Measurements from ENCODE around the gene MYPN. TPM values are rescaled to one million over a fixed set of nuclear protein-coding genes. Genes with fewer than 3 reads are reported as not detected.
"Not testable (repeated sequence)": the region's sequence is repeated elsewhere in the genome, so short reads cannot be mapped to it uniquely, and the experiment has no call there.

The MYPN gene
- total RNA-seq, result not detected

- ChIA-PET CTCF (no interaction called here), POLR2A (no interaction called here)
These were observed at the start of gene MYPN for GRCh38 chr10:68109331-68109730. Gene MYPN, plus strand, starts transcription at chr10:68109488. Its CDS starts 11,951 bp downstream, at chr10:68121439.

- ChIA-PET CTCF (no interaction called here), POLR2A (no interaction called here)
These were observed 42.3 kb upstream of the MYPN start for GRCh38 chr10:68067029-68067428.

GRCh38 chr10:68067508-68067907 lies 41.8 kb upstream of the MYPN start:
- ChIA-PET CTCF (no interaction called here), POLR2A (no interaction called here)

- POLR2A ChIA-PET, result no interaction called here
- CTCF ChIA-PET, result no interaction called here
These were observed 35.7 kb upstream of the MYPN start for GRCh38 chr10:68073631-68074030.

GRCh38 chr10:68074031-68074774 lies 35.1 kb upstream of the MYPN start:
- POLR2A ChIA-PET, result no interaction called here
- CTCF ChIA-PET, result no interaction called here

GRCh38 chr10:68074775-68075549 lies 34.3 kb upstream of the MYPN start, which contains the start of gene HERC4:
Gene HERC4, minus strand, starts transcription at chr10:68075283. Its CDS starts 2,175 bp downstream, at chr10:68073108.
- CTCF ChIA-PET, result interaction anchor here (0.7 kb wide), 2 partner anchors 22 to 350 kb away, joined by 3 read pairs; no protein-coding TSS in a partner anchor
- POLR2A ChIA-PET, result interaction anchor here (0.6 to 0.8 kb wide), 2 partner anchors 254 to 257 kb away, joined by 3 to 7 read pairs; partner anchors contain the start of gene HNRNPH3

- POLR2A ChIA-PET, result interaction anchor here (0.6 to 0.8 kb wide), 2 partner anchors 254 to 256 kb away, joined by 3 to 7 read pairs; partner anchors contain the start of gene HNRNPH3
- CTCF ChIA-PET, result interaction anchor here (0.7 to 1.0 kb wide), 3 partner anchors 21 to 350 kb away, joined by 3 read pairs; no protein-coding TSS in a partner anchor
These were observed 33.7 kb upstream of the MYPN start for GRCh38 chr10:68075550-68076004.

GRCh38 chr10:68076081-68076480 lies 33.2 kb upstream of the MYPN start:
- CTCF ChIA-PET, result interaction anchor here (1.0 kb wide), 1 partner anchor 82 kb away, joined by 3 read pairs; no protein-coding TSS in a partner anchor
- POLR2A ChIA-PET, result not testable (repeated sequence)

GRCh38 chr10:68077026-68077425 lies 32.3 kb upstream of the MYPN start:
- ChIA-PET CTCF (interaction anchor here (0.7 kb wide), 2 partner anchors 88 to 193 kb away, joined by 4 read pairs; no protein-coding TSS in a partner anchor), POLR2A (interaction anchor here (0.6 kb wide), 1 partner anchor 18 kb away, joined by 4 read pairs; no protein-coding TSS in a partner anchor)

- POLR2A ChIA-PET, result no interaction called here
- CTCF ChIA-PET, result no interaction called here
These were observed 29.9 kb upstream of the MYPN start for GRCh38 chr10:68079434-68079833.

GRCh38 chr10:68080853-68081431 lies 28.3 kb upstream of the MYPN start:
- CTCF ChIA-PET, result interaction anchor here (1.2 kb wide), 1 partner anchor 10 kb away, joined by 3 read pairs; no protein-coding TSS in a partner anchor
- POLR2A ChIA-PET, result no interaction called here

- ChIA-PET CTCF (no interaction called here), POLR2A (no interaction called here)
These were observed 27.4 kb upstream of the MYPN start for GRCh38 chr10:68081916-68082315.

GRCh38 chr10:68082872-68083271 lies 26.4 kb upstream of the MYPN start:
- ChIA-PET CTCF (no interaction called here), POLR2A (no interaction called here)

GRCh38 chr10:68083953-68084352 lies 25.3 kb upstream of the MYPN start:
- ChIA-PET CTCF (no interaction called here), POLR2A (no interaction called here)

GRCh38 chr10:68084469-68084868 lies 24.8 kb upstream of the MYPN start:
- ChIA-PET POLR2A (no interaction called here), CTCF (interaction anchor here (1.2 kb wide), 1 partner anchor 13 kb away, joined by 4 read pairs; no protein-coding TSS in a partner anchor)

GRCh38 chr10:68086011-68086410 lies 23.3 kb upstream of the MYPN start:
- POLR2A ChIA-PET, result no interaction called here

GRCh38 chr10:68086910-68087684 lies 22.2 kb upstream of the MYPN start:
- POLR2A ChIA-PET, result no interaction called here
- CTCF ChIA-PET, result no interaction called here

More at GRCh38 chr10:68086011-68086410, 23.3 kb upstream of the MYPN start:
- CTCF ChIA-PET, result no interaction called here

GRCh38 chr10:68087685-68088401 lies 21.4 kb upstream of the MYPN start:
- CTCF ChIA-PET, result no interaction called here
- POLR2A ChIA-PET, result no interaction called here

GRCh38 chr10:68088740-68089139 lies 20.5 kb upstream of the MYPN start:
- POLR2A ChIA-PET, result no interaction called here
- CTCF ChIA-PET, result no interaction called here

All from activated CD8-positive, alpha-beta memory T cell treated with anti-CD3 and anti-CD28 coated beads for 36 hours (primary cell).